Lower leg skin (tissue), 3 donors: Measurements from ENCODE around the gene CLHC1.

ENCODE experiments used
- CTCF ChIP-seq, 3 donors: fragments of 450-650 bp; IDR thresholded peaks; one replicate each; pipeline ENCODE4 v1.5.1; 2016; ENCODE audit warnings: antibody characterized with exemption in 3 of 3, mild to moderate bottlenecking in 3 of 3, moderate library complexity in 2 of 3
- POLR2A ChIP-seq, 2 donors: fragments of 450-650 bp; IDR thresholded peaks; one replicate each; pipeline ENCODE4 v1.6.1; 2016 to 2017; ENCODE audit warnings: antibody characterized with exemption in 2 of 2, mild to moderate bottlenecking in 1 of 2, moderate library complexity in 1 of 2

- no peak for TF ChIP-seq POLR2A (IDR thresholded peaks at IDR 0.05)
- no peak for TF ChIP-seq CTCF (IDR thresholded peaks at IDR 0.05)
Observed at GRCh38 chr2:55176094-55176415, 56.0 kb downstream of the CLHC1 start.
